Activated naive CD8-positive, alpha-beta T cell treated with anti-CD3 and anti-CD28 coated beads, Interleukin-2, amount 50 U/mL, for 16 hours (primary cell): Measurements from ENCODE around the gene TACR2.

Experiments used
- DNase-seq: peaks from one replicate; pipeline ENCODE4 v3.0.0-alpha.2; 2020; ENCODE audit warnings: low read depth, low spot score

Gene TACR2

GRCh38 chr10:69403066-69403465 lies 13.7 kb downstream of the TACR2 start:
- no peak for DNase-seq

- DNase-seq: no peak
Observed at GRCh38 chr10:69402386-69402785, 14.3 kb downstream of the TACR2 start.

- DNase-seq: no peak
Observed at GRCh38 chr10:69401416-69401815, 15.3 kb downstream of the TACR2 start.

- DNase-seq: no peak
Observed at GRCh38 chr10:69400936-69401335, 15.8 kb downstream of the TACR2 start.

- DNase-seq: no peak
Observed at GRCh38 chr10:69398466-69398865, 18.3 kb downstream of the TACR2 start.

GRCh38 chr10:69397972-69398371 lies 18.7 kb downstream of the TACR2 start:
- DNase-seq: no peak

GRCh38 chr10:69394020-69394419 lies 22.7 kb downstream of the TACR2 start:
- no peak for DNase-seq

- peak; percentile 54 for DNase-seq
Observed at GRCh38 chr10:69392481-69393000, 24.2 kb downstream of the TACR2 start.

GRCh38 chr10:69391158-69391557 lies 25.6 kb downstream of the TACR2 start:
- DNase-seq: no peak

- no peak for DNase-seq
Observed at GRCh38 chr10:69389827-69390490, 26.8 kb downstream of the TACR2 start.

- DNase-seq: no peak
Observed at GRCh38 chr10:69388488-69388887, 28.2 kb downstream of the TACR2 start.

- no peak for DNase-seq
Observed at GRCh38 chr10:69387500-69387899, 29.2 kb downstream of the TACR2 start.

GRCh38 chr10:69385454-69386350 lies 31.0 kb downstream of the TACR2 start:
- DNase-seq: no peak

GRCh38 chr10:69384320-69384719 lies 32.4 kb downstream of the TACR2 start:
- DNase-seq: no peak

GRCh38 chr10:69383558-69383957 lies 33.2 kb downstream of the TACR2 start:
- DNase-seq: no peak

GRCh38 chr10:69382382-69383117 lies 34.2 kb downstream of the TACR2 start:
- no peak for DNase-seq

- DNase-seq: no peak
Observed at GRCh38 chr10:69379800-69380199, 36.9 kb downstream of the TACR2 start.

- no peak for DNase-seq
Observed at GRCh38 chr10:69377933-69378332, 38.8 kb downstream of the TACR2 start.

GRCh38 chr10:69377191-69377590 lies 39.5 kb downstream of the TACR2 start:
- DNase-seq: no peak

GRCh38 chr10:69376662-69377061 lies 40.1 kb downstream of the TACR2 start:
- DNase-seq: no peak

- DNase-seq: no peak
Observed at GRCh38 chr10:69375307-69376151, 41.2 kb downstream of the TACR2 start.
